GM21367 (cell line): ENCODE results near the gene GTSE1.
A peak's percentile ranks its signal among the peaks of the same experiment; 100 is the strongest.
"Not testable (repeated sequence)": the region's sequence is repeated elsewhere in the genome, so short reads cannot be mapped to it uniquely, and the experiment has no call there.

ENCODE experiments used
- ATAC-seq: cut with Tn5 transposase; IDR thresholded peaks from one replicate; pipeline ENCODE4 v1.9.1; 2021; ENCODE audit not compliant: unreplicated experiment

Gene GTSE1

DNA sequence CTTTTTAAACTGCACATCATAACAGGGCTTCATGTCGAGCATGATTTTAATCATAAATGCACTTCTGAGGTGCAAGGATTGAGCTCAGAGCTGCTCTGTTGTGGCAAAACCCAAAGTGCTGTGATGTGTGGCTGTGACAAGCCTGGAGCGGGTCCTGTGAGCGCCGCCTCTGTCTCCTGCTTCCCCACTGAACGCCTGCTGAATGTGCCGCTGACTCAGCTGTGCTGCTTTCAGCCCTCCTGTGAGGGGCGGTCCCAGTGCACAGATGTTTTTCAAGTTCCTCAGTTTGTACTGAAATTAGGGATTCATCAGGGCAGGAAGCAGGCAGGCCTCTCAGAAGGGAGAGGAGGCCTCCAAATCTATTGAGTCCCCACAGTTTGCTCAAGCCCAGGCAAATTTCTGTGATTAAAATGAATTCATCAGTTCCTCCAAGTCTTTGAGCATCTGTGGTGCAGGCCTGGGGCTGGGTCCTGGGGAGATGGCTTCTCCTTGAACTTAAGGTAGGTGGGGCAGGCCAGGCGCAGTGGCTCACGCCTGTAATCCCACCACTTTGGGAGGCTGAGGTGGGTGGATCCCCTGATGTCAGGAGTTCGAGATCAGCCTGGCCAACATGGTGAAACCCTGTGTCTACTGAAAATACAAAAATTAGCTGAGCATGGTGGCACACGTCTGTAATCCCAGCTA lies 3.0 kb upstream of the GTSE1 start:
- no peak for ATAC-seq

DNA sequence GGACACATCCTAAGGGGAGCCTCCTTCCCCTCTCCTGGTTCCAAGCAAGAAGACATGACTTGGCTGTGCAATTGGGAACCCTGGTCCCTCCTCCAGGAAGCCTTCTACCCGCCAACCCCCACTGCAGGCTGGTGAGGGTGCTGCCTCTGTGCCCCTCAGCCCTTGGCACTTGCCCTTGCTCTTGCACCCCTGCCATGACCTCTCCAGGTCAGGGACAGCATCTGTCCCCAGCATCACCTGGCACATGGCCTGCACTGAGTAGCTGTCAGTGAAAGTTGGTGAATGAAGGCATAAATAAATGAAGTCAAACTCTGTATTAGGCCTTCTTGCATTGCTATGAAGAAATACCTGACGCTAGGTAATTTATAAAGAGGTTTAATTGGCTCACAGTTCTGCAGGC lies 1.9 kb upstream of the GTSE1 start:
- ATAC-seq, result no peak

DNA sequence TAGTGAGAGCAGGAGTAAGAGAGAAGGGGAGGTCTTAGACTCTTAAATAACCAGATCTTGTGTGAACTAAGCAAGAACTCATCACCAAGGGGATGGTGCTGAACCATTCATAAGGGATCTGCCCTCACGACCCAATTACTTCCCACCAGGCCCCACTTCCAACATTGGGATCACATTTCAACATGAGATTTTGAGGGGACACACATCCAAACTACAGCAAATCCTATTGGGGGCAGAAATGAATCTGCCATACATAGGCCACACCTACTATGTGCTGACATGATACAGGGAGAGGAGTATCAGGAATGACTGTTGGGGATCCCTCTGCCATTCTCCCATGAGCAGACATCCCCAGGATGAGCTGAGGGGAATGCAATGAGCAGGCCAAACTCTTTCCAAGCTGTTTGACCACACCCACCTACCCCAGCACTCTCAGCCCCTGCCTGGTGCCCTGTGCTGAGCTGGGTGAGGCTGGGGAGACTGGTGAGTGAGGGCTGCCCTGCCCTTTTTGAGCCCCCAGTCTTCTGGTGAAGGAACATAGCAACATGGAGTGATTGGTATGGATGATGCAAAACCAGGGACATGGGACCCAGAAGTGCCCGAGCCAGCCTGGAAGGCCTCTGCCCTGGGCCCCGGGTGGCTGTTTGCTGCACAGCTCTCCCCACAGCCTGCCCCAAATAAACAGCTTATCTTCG lies 1.2 kb upstream of the GTSE1 start:
- no peak for ATAC-seq

DNA sequence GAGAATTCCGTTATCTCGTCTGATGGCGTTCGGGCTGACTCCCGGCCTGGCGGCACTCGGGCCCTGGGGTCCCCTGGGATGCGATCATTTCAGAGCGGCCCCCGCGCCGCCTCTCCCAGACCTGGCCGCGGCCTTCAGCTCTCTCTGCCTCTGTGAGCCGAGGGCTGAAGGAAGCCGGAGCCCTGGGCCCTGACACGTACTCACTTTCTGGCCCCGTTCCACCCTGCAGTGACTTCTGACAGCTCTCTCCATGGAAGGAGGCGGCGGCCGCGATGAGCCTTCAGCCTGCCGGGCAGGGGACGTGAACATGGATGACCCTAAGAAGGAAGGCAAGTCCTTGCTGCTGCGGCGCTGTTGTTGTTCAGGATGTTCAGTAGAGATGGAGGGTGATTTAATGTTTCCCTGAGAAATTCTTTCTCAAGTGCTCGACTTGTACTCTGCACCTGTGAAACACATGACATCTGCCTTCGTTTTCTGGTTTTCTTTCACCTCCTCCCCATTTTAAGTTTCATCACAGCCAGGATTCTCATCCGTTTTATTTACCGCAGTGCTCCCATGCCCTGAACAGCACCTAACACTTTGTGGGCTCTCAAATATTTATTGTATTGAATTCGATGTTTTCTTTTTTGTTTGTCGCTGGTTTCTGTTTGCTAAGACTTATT lies 612 bp downstream of the GTSE1 start:
- peak; percentile 4 for ATAC-seq

DNA sequence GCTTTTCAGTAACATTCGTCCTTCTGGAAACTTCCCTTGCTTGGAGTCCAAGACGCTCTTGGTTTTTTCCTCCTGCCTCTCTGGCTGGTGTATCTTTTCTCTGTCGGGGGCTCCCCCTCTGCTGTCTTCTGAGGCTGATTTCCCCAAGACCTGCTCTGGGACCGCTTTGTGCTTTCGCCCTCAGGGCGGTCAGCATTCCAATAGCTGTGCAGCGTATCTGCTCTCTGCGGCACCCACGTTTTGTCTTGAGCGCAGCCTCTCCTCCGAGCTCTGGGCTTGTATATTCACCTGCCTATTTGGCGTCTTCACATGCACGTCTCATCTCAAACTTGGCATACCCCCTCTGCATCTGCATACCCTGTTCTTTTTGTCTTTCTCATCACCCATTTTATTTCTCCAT lies 2.4 kb downstream of the GTSE1 start:
- ATAC-seq, result no peak

DNA sequence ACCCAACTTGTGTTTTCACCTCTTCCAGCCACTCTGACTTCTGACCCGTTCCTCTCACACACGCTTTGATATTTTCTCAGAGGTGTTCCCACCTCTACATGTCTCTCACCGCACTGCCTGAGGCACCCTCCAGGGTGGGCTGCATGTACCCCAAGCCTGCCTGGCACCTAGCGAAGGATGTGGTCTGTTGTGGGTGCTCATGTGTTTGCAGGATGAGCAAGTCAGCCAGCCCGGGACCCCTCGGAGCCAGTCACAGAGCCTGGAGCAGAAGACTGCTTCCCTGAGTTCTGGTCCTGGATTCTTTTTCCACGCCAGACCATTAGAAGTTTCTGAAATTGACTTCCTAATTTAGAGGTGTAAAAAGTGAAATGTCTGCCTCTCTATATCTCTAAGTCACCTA lies 3.8 kb downstream of the GTSE1 start:
- ATAC-seq, result no peak

DNA sequence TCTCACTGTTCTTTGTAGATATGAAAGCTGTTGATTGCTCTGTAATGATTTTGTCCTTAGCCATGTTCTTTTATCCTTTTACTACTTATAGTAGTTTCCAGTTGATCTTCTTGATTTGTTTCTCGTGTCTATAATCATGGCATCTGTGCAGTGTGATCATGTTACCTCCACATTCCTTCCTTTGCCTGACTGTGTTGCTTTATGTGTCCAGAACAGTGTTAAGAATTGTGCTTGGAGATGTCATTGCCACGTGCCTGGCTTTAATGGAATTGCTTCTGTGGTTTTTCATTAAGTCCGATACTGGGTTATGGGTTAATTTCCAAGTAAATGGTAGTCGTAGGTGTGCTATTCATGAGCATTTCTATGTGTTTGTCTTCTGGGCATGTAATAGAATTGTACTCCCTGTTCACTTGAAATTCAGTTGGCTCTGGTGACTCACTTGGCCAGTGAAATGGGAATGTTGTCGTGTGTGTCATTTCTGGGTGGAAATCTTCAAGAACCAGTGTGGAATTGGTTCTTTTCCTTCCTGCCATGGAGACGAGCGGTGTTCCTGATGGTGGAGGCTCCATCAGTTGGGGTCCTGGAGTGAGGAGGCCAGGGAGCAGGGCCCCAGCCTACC lies 6.8 kb downstream of the GTSE1 start:
- ATAC-seq, result no peak

DNA sequence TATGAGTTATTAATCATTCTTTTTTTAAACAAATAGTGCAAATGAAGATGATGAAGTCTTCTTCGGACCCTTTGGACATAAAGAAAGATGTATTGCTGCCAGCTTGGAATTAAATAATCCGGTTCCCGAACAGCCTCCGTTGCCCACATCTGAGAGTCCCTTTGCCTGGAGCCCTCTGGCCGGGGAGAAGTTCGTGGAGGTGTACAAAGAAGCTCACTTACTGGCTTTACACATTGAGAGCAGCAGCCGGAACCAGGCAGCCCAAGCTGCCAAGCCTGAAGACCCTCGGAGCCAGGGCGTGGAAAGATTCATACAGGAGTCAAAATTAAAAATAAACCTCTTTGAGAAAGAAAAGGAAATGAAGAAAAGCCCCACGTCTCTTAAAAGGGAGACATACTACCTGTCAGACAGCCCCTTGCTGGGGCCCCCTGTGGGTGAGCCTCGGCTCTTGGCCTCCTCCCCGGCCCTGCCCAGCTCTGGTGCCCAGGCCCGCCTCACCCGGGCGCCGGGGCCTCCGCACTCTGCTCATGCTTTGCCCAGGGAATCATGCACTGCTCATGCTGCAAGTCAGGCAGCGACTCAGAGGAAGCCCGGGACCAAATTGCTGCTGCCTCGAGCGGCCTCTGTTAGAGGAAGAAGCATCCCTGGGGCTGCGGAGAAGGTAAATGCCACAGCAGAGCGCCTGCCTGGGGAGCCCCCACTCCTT lies 11.8 kb downstream of the GTSE1 start:
- ATAC-seq, result no peak

DNA sequence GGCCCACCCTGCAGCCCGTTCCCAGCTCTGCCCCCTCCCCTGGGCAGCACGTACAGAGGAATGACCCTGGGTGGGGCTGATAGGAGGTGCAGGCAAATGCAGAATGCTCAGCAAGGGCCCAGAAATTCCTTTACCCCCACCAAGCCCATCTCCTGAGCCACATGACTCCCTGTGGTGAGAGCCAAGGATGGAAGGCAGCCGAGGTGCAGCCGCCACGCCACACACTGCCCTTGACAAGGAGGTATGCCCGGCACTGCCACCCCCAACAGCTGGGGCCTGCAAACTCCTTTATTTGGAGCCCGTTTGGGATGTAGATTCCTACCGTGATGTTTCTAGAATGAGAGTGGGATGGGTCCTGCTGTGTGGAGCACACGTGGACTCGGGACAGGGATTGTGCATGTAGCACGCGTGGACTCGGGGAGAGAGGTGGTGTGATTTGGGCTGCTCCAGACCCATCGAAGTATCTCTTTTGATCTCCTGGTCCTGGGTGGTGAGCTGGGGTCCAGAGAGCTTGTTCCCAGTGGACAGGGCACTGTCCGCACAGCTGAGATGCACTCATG lies 12.9 kb downstream of the GTSE1 start:
- ATAC-seq, result no peak

DNA sequence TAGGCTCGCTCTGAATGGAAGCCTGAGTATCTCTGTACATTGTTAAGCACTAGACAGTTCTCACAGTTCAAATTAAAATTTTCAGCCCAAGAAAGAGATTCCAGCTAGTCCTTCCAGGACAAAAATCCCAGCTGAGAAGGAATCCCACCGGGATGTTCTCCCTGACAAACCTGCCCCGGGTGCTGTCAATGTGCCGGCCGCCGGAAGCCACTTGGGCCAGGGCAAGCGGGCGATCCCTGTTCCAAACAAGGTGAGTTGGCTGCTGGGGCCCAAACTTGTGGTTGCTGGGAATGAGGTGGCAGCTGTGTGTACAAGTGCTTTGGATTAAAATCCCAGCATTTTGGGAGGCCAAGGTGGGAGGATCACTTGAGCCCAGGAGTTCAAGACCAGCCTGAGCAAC lies 15.4 kb downstream of the GTSE1 start:
- ATAC-seq, result no peak

DNA sequence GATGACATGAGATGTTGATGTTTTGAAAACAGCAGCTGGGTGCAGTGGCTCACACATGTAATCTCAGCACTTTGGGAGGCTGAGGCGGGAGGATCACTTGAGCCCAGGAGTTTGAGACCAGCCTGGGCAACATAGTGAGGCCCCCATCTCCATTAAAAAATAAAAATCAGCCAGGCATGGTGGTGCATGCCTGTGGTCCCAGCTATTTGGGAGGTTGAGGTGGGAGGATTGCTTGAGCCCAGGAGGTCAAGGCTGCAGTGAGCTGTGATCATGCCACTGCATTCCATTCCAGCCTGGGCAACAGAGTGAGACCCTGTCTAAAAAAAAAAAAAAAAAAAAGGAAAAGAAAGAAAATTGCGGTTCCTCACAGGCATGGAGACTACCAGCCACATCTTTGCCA lies 16.2 kb downstream of the GTSE1 start:
- ATAC-seq, result not testable (repeated sequence)

DNA sequence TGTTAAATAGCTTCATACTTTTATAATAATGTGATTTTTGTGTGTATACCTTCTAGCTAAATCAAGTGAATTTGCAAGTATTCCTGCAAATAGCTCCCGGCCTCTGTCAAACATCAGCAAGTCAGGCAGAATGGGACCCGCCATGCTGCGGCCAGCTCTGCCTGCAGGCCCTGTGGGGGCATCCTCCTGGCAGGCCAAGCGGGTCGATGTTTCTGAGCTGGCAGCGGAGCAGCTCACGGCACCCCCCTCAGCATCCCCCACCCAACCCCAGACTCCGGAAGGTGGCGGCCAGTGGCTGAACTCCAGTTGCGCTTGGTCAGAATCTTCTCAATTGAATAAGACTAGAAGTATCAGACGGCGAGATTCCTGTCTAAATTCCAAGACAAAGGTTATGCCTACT lies 19.3 kb downstream of the GTSE1 start:
- no peak for ATAC-seq

DNA sequence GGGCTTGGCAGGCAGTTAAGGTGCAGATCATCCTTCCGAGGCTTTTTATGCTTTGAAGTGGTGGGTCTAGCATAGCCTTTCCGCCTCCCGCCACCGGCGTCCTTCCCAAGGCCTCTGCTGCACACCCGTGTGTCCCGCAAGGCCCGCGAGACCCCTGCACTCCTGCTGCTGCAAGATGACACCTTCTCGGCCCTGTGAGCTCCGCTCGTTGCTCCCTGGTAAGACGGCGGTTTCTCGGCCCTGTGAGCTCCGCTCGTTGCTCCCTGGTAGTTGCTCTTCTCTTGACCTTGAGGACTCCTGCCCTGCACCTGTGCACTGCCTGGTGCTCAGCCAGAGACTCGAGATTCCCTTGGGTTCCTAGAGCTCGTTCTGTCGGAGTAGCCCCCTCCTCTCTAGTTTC lies 21.0 kb downstream of the GTSE1 start:
- no peak for ATAC-seq

DNA sequence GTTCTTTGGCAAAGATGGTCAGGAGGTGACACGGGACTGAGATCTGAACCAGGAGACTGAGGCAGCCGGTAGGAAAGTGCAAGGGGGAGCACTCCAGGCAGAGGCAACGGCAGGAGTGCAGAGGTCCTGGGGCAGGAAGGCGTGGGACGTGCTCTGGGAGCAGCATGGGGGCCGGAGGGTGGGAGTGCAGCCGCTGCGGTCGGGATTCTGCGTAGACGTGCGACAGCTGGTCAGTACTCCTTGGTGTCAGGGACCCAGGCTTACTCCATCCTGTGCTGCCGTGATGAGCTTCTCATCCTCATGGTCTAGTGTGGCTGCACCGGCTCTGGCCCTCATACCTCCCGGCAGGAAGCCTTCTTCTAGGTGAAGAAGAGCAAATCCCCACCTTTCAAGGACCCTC lies 21.9 kb downstream of the GTSE1 start:
- no peak for ATAC-seq

DNA sequence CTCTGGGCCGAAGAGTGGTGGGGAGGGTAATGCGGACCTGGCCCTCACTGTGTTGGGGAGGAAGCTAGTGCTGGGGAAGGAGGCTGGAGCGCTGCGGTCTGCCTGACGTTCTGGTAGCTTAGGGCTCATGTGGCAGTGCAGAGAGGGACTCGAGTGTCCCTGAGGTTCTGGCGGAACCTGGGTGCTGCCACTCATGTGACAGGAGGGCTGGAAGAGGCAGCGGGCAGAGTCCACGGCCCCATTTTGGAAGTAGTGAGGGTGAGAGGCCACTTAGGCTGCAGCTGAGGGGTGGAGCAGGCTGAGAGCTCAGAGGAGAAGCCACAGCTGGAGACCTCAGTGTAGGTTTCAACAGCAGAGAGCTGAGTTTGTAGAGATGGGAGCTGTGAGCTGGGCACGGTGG lies 22.6 kb downstream of the GTSE1 start:
- ATAC-seq, result no peak

DNA sequence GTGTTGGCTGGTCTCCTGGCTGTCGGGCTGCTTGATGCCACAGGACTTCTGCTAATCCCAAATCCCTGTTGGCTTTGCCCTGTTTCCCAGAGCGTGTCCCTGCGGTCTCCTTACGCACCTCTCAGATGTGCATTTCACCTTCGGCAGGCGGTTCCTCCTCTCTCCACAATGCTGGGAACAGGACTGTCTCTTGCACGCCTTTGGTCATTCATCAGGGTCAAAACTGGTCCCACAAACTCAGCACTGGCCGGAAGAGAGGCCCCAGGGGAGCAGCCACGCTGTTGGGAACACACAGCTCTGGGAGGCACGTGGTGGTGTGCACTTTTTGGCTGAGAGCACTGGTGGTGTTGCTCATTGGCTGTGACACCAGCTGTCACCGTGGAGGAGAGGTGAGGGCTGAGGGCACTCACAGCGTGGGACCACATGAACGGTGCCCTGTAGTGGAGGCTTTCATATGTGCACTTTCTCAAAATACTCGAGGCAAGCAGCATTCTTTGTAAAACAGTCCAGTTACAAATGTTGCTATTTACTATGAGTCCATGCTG lies 23.6 kb downstream of the GTSE1 start:
- no peak for ATAC-seq

DNA sequence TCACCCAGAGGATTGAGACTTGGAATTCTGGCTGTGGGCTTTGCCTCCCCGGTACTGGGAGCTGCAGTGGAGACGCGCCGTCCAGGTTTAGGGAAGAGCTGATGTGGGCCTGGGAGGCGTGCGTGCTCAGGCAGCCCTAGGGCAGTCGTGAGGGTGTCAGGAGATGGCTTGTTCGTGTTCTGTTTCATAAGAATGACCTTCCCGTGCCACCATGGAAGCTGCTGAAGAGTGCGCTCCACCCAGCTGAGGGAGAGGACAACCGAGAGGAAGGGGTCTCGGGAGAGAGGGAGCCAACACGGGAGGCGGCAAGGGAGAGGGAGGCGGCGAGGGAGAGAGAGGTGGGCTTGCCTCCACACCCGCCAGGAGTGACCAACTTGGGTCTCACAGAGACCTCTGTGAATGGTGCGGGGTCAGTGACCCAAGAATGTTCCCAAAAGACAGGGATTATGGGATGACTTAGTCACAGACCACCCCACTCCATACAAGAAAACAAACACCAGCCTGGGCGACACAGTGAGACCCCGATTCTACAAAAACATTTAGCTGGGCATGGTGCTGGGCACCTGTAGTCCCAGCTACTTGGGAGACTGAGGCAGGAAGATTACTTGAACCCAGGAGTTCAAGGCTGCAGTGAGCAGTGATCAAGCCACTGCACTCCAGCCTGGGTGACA lies 24.2 kb downstream of the GTSE1 start:
- no peak for ATAC-seq

DNA sequence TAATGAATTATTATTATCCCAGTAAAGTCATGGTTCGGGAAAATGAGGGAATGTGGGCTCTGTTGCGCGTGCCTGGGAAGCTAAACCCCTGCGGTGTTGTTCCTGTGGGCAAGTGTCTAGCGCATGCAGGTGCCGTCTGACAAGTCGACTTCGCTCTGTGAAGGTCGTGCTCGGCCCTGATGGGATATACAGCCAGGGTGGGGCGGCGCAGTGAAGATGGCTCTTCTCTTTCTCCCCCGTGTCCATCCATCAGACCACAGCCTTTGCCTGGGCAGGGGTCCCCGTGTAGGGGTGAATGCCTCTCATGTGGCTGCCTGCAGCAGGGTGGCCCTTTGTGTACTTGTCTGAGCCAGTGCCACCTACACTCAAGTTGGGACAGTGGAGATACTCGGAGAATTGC lies 26.0 kb downstream of the GTSE1 start:
- no peak for ATAC-seq

DNA sequence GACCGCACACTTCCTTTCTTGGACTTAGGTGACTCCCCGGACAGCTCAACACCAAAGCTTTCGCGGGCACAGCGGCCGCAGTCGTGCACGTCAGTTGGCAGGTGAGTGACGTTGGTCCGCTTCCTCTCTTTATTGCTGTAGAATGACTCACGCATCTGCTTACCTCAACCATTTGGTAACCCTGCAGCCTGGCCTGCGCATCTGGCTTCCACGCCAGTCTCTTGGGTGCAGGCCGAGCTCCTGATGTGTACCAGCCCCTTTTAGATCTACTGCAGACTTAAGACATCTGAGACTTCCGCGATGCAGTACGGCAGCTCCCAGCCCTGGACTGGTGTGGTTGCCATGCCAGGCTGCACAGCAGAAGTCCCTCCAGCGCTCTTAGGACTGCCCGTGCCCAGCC lies 26.5 kb downstream of the GTSE1 start:
- no peak for ATAC-seq

DNA sequence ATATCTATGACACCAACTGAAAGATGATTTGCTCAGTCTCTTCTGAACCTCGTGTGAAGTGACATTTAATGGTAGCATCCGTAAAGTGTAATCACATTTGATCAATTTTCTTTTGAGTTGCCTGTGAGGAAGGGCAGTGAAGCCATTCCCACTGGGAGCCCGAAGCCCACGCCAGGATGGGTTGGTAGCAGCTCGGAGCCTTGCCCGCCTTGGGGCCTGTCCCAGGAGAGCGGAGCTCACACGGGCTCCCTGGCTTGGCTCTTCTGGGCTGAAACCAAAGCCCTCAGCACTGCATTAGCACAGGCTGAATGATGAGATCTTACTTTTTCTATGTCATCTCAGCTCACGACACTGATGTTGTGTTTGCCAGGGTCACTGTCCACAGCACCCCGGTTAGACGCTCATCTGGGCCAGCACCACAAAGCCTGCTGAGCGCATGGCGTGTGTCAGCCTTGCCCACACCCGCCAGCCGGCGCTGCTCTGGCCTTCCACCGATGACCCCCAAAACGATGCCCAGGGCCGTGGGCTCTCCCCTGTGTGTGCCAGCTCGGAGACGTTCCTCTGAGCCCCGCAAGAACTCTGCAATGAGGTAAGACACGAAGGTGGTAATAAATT lies 29.5 kb downstream of the GTSE1 start:
- ATAC-seq, result no peak
